ENCODE data around the gene MYO18B. TPM values are rescaled to one million over a fixed set of nuclear protein-coding genes. Genes with fewer than 3 reads are reported as not detected.
A peak's percentile ranks its signal among the peaks of the same experiment; 100 is the strongest.

MYO18B gene
- total RNA-seq: 1 to 10 TPM; 1.6 to 2.0 TPM

- DNase-seq: no peak
- H3K27me3 Mint-ChIP-seq: no peaks in the 10 kb centered on the region
- no peak within 1 kb of the TSS for H3K4me3 Mint-ChIP-seq
- H3K9me3 Mint-ChIP-seq: peaks cover 6% of the 10 kb centered on the region
- peak within 1 kb of the TSS; percentile 26 for H3K27ac Mint-ChIP-seq
- H3K36me3 Mint-ChIP-seq (ENCODE audit: low read depth): peaks cover 38% of the 10 kb centered on the region
- ChIA-PET CTCF (no interaction called here), POLR2A (interaction anchor here (0.6 kb wide), 1 partner anchor 179 kb away, joined by 3 read pairs; no protein-coding TSS in a partner anchor)
- peaks cover 54% of the 10 kb centered on the region for H3K4me1 Mint-ChIP-seq
Observed at GRCh38 chr22:25741692-25742626, at the start of gene MYO18B. Gene MYO18B (plus strand): TSS chr22:25742188. CDS start chr22:25761093, 18,905 bp downstream.

- Mint-ChIP-seq H3K4me1 (no peaks in the 10 kb centered on the region), H3K4me3 (no peak overlapping the region), H3K27me3 (no peaks in the 10 kb centered on the region), H3K9me3 (no peaks in the 10 kb centered on the region), H3K36me3 (ENCODE audit: low read depth) (peaks cover 28% of the 10 kb centered on the region), H3K27ac (no peak overlapping the region)
- ChIA-PET CTCF (no interaction called here), POLR2A (no interaction called here)
- DNase-seq: no peak
Observed at GRCh38 chr22:25692397-25693267, 49.4 kb upstream of the MYO18B start.

GRCh38 chr22:25693268-25693565 lies 48.8 kb upstream of the MYO18B start:
- POLR2A ChIA-PET: no interaction called here
- Mint-ChIP-seq H3K4me1 (no peaks in the 10 kb centered on the region), H3K27me3 (no peaks in the 10 kb centered on the region), H3K9me3 (no peaks in the 10 kb centered on the region), H3K27ac (no peak overlapping the region), H3K36me3 (ENCODE audit: low read depth) (peaks cover 28% of the 10 kb centered on the region), H3K4me3 (no peak overlapping the region)
- no peak for DNase-seq
- CTCF ChIA-PET: no interaction called here

- H3K9me3 Mint-ChIP-seq: no peaks in the 10 kb centered on the region
- no peak overlapping the region for H3K27ac Mint-ChIP-seq
- peaks cover 25% of the 10 kb centered on the region for H3K36me3 Mint-ChIP-seq (ENCODE audit: low read depth)
- DNase-seq: no peak
- H3K4me3 Mint-ChIP-seq: no peak overlapping the region
- H3K4me1 Mint-ChIP-seq: no peaks in the 10 kb centered on the region
- H3K27me3 Mint-ChIP-seq: no peaks in the 10 kb centered on the region
- POLR2A ChIA-PET: no interaction called here
- CTCF ChIA-PET: no interaction called here
Observed at GRCh38 chr22:25694196-25694907, 47.6 kb upstream of the MYO18B start.

- Mint-ChIP-seq H3K4me1 (no peaks in the 10 kb centered on the region), H3K4me3 (no peak overlapping the region), H3K27ac (no peak overlapping the region), H3K9me3 (no peaks in the 10 kb centered on the region), H3K36me3 (ENCODE audit: low read depth) (peaks cover 27% of the 10 kb centered on the region), H3K27me3 (no peaks in the 10 kb centered on the region)
- DNase-seq: no peak
- CTCF ChIA-PET: no interaction called here
- POLR2A ChIA-PET: no interaction called here
Observed at GRCh38 chr22:25695146-25695545, 46.8 kb upstream of the MYO18B start.

- Mint-ChIP-seq H3K27ac (no peak overlapping the region), H3K4me3 (no peak overlapping the region)
- CTCF ChIA-PET: interaction anchor here (0.7 kb wide), 1 partner anchor 153 kb away, joined by 3 read pairs; no protein-coding TSS in a partner anchor
Observed at GRCh38 chr22:25696763-25697162, 45.2 kb upstream of the MYO18B start.

DNA sequence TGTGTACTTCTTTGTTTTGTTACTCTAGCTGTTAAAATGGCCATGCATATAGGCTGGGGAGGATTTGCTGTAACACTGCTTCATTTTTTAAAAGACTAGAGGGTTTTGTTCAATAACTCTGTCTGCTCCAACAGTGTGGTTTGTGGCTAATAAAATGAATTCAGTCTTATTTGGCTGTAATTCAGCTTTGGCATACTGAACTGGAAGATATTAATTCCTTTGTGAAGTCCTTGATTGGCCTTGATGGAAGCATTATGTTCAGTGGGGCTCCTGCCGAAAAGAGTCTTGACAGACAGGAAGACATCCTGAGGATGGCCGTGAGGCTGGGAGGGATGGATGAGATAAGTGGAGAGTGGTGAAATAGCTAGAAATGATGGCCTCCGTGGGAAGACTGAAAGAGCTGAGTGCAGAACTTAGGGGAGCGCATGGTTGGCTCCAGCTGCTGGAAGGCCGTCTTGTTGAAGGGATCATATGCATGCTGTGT lies 44.8 kb upstream of the MYO18B start:
- CTCF ChIA-PET: interaction anchor here (0.7 kb wide), 1 partner anchor 154 kb away, joined by 3 read pairs; no protein-coding TSS in a partner anchor
- H3K9me3 Mint-ChIP-seq: no peaks in the 10 kb centered on the region
- no peak overlapping the region for H3K27ac Mint-ChIP-seq
- no peak overlapping the region for H3K4me3 Mint-ChIP-seq
- no peaks in the 10 kb centered on the region for H3K27me3 Mint-ChIP-seq
- DNase-seq: no peak
- peaks cover 22% of the 10 kb centered on the region for H3K36me3 Mint-ChIP-seq (ENCODE audit: low read depth)
- peaks cover 7% of the 10 kb centered on the region for H3K4me1 Mint-ChIP-seq
- POLR2A ChIA-PET: interaction anchor here (0.6 kb wide), 1 partner anchor 71 kb away, joined by 3 read pairs; no protein-coding TSS in a partner anchor

More at GRCh38 chr22:25696763-25697162, 45.2 kb upstream of the MYO18B start:
- H3K4me1 Mint-ChIP-seq: peaks cover 4% of the 10 kb centered on the region
- no peaks in the 10 kb centered on the region for H3K9me3 Mint-ChIP-seq
- no peaks in the 10 kb centered on the region for H3K27me3 Mint-ChIP-seq
- no peak for DNase-seq
- POLR2A ChIA-PET: no interaction called here
- H3K36me3 Mint-ChIP-seq (ENCODE audit: low read depth): peaks cover 22% of the 10 kb centered on the region

- no peak for DNase-seq
- Mint-ChIP-seq H3K27ac (no peak overlapping the region), H3K36me3 (ENCODE audit: low read depth) (peaks cover 14% of the 10 kb centered on the region), H3K4me3 (no peak overlapping the region), H3K9me3 (no peaks in the 10 kb centered on the region), H3K27me3 (no peaks in the 10 kb centered on the region), H3K4me1 (peaks cover 14% of the 10 kb centered on the region)
- CTCF ChIA-PET: no interaction called here
- POLR2A ChIA-PET: interaction anchor here (0.6 kb wide), 1 partner anchor 70 kb away, joined by 3 read pairs; no protein-coding TSS in a partner anchor
Observed at GRCh38 chr22:25697978-25698377, 44.0 kb upstream of the MYO18B start.

GRCh38 chr22:25698461-25698860 lies 43.5 kb upstream of the MYO18B start:
- H3K27ac Mint-ChIP-seq: no peak overlapping the region
- DNase-seq: no peak
- no peak overlapping the region for H3K4me3 Mint-ChIP-seq
- H3K27me3 Mint-ChIP-seq: no peaks in the 10 kb centered on the region
- H3K9me3 Mint-ChIP-seq: no peaks in the 10 kb centered on the region
- H3K4me1 Mint-ChIP-seq: peaks cover 18% of the 10 kb centered on the region
- POLR2A ChIA-PET: no interaction called here
- H3K36me3 Mint-ChIP-seq (ENCODE audit: low read depth): peaks cover 13% of the 10 kb centered on the region
- CTCF ChIA-PET: no interaction called here

DNA sequence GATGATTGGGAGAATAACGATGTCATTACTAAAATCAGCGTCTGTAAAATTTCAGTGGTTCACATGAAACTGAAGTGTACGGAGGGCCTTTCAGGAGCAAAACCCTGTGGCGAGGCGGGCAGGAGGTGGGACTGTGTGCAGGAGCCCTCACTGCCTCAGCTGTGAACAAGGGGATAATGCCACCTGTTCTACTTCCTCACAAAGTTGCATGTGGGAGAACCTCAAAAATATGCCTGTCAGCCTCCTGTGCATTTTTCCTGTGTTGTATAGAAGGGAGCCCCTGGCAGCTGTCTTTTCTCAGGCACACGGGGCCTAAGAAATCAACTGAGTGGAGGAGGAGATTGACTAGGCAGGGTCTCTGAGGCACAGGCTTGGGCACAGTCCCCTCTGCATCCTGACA lies 43.0 kb upstream of the MYO18B start:
- no peak overlapping the region for H3K4me3 Mint-ChIP-seq
- H3K36me3 Mint-ChIP-seq (ENCODE audit: low read depth): peaks cover 15% of the 10 kb centered on the region
- peaks cover 23% of the 10 kb centered on the region for H3K4me1 Mint-ChIP-seq
- no peak for DNase-seq
- H3K27ac Mint-ChIP-seq: no peak overlapping the region
- POLR2A ChIA-PET: no interaction called here
- no peaks in the 10 kb centered on the region for H3K27me3 Mint-ChIP-seq
- CTCF ChIA-PET: interaction anchor here (0.7 kb wide), 1 partner anchor 47 kb away, joined by 3 read pairs; no protein-coding TSS in a partner anchor
- no peaks in the 10 kb centered on the region for H3K9me3 Mint-ChIP-seq

GRCh38 chr22:25701056-25701780 lies 40.8 kb upstream of the MYO18B start:
- H3K4me1 Mint-ChIP-seq: peaks cover 36% of the 10 kb centered on the region
- no peaks in the 10 kb centered on the region for H3K27me3 Mint-ChIP-seq
- no peak overlapping the region for H3K4me3 Mint-ChIP-seq
- H3K36me3 Mint-ChIP-seq (ENCODE audit: low read depth): peaks cover 19% of the 10 kb centered on the region
- DNase-seq: no peak
- H3K9me3 Mint-ChIP-seq: no peaks in the 10 kb centered on the region
- ChIA-PET POLR2A (interaction anchor here (0.8 to 1.2 kb wide), 2 partner anchors 9 to 71 kb away, joined by 3 read pairs; no protein-coding TSS in a partner anchor), CTCF (interaction anchor here (0.7 to 2.0 kb wide), 6 partner anchors 9 to 253 kb away, joined by 3 to 6 read pairs (median 4); no protein-coding TSS in a partner anchor)
- H3K27ac Mint-ChIP-seq: no peak overlapping the region

DNA sequence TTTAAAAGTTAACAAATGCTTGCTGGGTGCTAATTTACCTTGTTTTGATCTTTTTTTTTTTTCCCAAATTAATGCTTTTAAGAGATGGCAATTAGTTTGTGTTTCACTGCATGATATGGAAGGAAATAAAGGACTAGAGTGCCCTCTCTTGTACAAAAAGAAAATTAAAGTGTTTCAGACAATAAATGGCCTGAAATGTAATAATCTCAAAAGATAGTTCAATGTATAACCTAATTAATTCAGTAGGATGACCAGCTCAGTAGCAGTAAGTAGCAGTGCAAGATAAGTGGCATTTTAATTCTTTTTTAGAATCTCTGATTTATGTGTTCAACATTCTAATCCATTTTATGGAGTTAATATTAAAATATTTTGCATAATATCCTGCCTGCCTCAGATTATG lies 39.9 kb upstream of the MYO18B start:
- Mint-ChIP-seq H3K36me3 (ENCODE audit: low read depth) (peaks cover 25% of the 10 kb centered on the region), H3K4me1 (peaks cover 36% of the 10 kb centered on the region), H3K4me3 (peak overlapping the region; percentile 19), H3K27me3 (no peaks in the 10 kb centered on the region), H3K9me3 (no peaks in the 10 kb centered on the region), H3K27ac (peak overlapping the region; percentile 47)
- CTCF ChIA-PET: interaction anchor here (1.2 to 2.1 kb wide), 7 partner anchors 10 to 255 kb away, joined by 3 to 8 read pairs (median 6); no protein-coding TSS in a partner anchor
- POLR2A ChIA-PET: interaction anchor here (0.9 to 1.9 kb wide), 6 partner anchors 9 to 71 kb away, joined by 3 to 7 read pairs (median 3); no protein-coding TSS in a partner anchor
- DNase-seq: no peak

Data from activated CD4-positive, alpha-beta memory T cell treated with anti-CD3 and anti-CD28 coated beads, Interleukin-2, amount 10 ng/mL, durations not matched to agents 7 days and 5 days (primary cell).